Natural killer cell (primary cell): ENCODE data around the gene ADGRG7. TPM values are rescaled to one million over a fixed set of nuclear protein-coding genes. Genes with fewer than 3 reads are reported as not detected.
"Not testable (repeated sequence)": the region's sequence is repeated elsewhere in the genome, so short reads cannot be mapped to it uniquely, and the experiment has no call there.

Experiments used
- ATAC-seq, 3 donors: fragments of 150-1000 bp in 2 of 3; fragments of 200-7000 bp in 1 of 3; cut with Tn5 transposase; 1 replicate in 1 of 3; 2 replicates in 2 of 3; pipeline ENCODE4 v1.10.0; 2021; ENCODE audit warnings: mild to moderate bottlenecking in 2 of 3, moderate library complexity in 2 of 3
- DNase-seq, 2 donors: peaks; one replicate each; pipeline versions ENCODE4 v3.0.0 to v3.0.0-alpha.2; 2013 to 2021; ENCODE audit warnings: mixed read lengths in 1 of 2
- H3K27ac ChIP-seq: one replicate; pipeline ENCODE4 v1.5.1; 2013; ENCODE audit warnings: mild to moderate bottlenecking, low read length
- H3K27me3 ChIP-seq: one replicate; pipeline ENCODE4 v1.6.1; 2013; ENCODE audit warnings: low read length; ENCODE audit not compliant: control insufficient read depth, insufficient read depth
- H3K36me3 ChIP-seq: one replicate; pipeline ENCODE4 v1.6.1; 2013; ENCODE audit warnings: low read length; ENCODE audit not compliant: control insufficient read depth, insufficient read depth
- H3K4me1 ChIP-seq: one replicate; pipeline ENCODE4 v1.6.1; 2013; ENCODE audit warnings: low read length; ENCODE audit not compliant: control insufficient read depth, insufficient read depth
- H3K4me3 ChIP-seq: one replicate; pipeline ENCODE4 v1.5.1; 2013; ENCODE audit warnings: low read length
- H3K9me3 ChIP-seq: one replicate; pipeline ENCODE4 v1.6.1; 2013; ENCODE audit warnings: low read length; ENCODE audit not compliant: control insufficient read depth, insufficient read depth
- H3K27ac Mint-ChIP-seq, 2 donors: one replicate each; pipeline ENCODE4 v1.8.0; 2022; ENCODE audit warnings: mild to moderate bottlenecking in 2 of 2, mixed read lengths in 2 of 2, moderate library complexity in 1 of 2
- H3K27me3 Mint-ChIP-seq, 2 donors: one replicate each; pipeline ENCODE4 v1.8.0; 2022; ENCODE audit warnings: low read depth in 2 of 2, mixed read lengths in 2 of 2
- H3K36me3 Mint-ChIP-seq: one replicate; pipeline ENCODE4 v1.8.0; 2022; ENCODE audit warnings: mixed read lengths
- H3K4me1 Mint-ChIP-seq, 2 donors: one replicate each; pipeline ENCODE4 v1.8.0; 2022; ENCODE audit warnings: mixed read lengths in 2 of 2
- H3K4me3 Mint-ChIP-seq: one replicate; pipeline ENCODE4 v1.8.0; 2022; ENCODE audit warnings: mild to moderate bottlenecking, moderate library complexity, mixed read lengths
- H3K9me3 Mint-ChIP-seq, 2 donors: one replicate each; pipeline ENCODE4 v1.8.0; 2022; ENCODE audit warnings: mixed read lengths in 2 of 2
- CTCF ChIP-seq: fragments of 200-600 bp; IDR thresholded peaks from one replicate; pipeline ENCODE4 v1.8.0; 2022; ENCODE audit warnings: antibody characterized with exemption
- WGBS: methylation state at CpG from one replicate; pipeline ENCODE4 v1.1.7; 2013; ENCODE audit warnings: missing lambda C conversion rate; ENCODE audit not compliant: insufficient coverage; 5-methylcytosine and 5-hydroxymethylcytosine counted together
- intact Hi-C: fragments of 100-400 bp; cut with micrococcal nuclease; formaldehyde crosslinking; loops from one replicate; pipeline ENCODE4 v1.14.2; 2022
- total RNA-seq, 4 donors: library from RNA; stranded (reverse); fragments of 120-200 nt in 1 of 4; gene quantifications; one replicate each; pipeline versions ENCODE4 v1.2.3 to v1.2.4, GENCODE V29; 2013 to 2022

ADGRG7 gene
- total RNA-seq, 3 donors from 2014 or later (not counting 1 experiment from before 2014, with no cell fraction given) = not detected

DNA sequence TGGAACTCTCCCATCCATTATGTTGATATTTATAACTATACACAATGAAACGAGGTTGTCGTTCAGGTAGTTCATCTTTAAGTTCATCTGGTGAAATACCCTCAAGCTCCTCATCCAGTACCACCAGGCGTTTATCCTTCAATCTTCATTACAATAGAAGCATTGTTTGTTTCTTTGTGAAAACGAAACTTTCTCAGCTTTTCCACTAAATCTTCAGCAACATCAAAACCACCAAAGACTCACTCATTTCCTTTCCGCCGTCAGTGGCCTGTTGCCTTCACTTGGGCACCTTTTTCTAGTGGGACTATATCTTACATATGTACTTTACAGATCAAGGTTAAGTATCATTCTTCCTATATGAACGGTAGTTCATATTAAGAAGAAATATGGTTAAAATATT lies 55.8 kb downstream of the ADGRG7 start:
- TF ChIP-seq CTCF = no peak
- peak in 1 of 2 donors; percentile 41 for DNase-seq
- Histone ChIP-seq H3K36me3 (no peaks in the 10 kb centered on the region), H3K4me1 (no peaks in the 10 kb centered on the region), H3K9me3 (peaks cover 3% of the 10 kb centered on the region), H3K4me3 (no peak overlapping the region), H3K27ac (no peak overlapping the region), H3K27me3 (no peaks in the 10 kb centered on the region)
- 6% methylated on average over 6 of the region's 7 CpGs for WGBS
- Mint-ChIP-seq H3K4me1 (peaks cover 8 to 9% of the 10 kb centered on the region in 2 donors), H3K4me3 (peak overlapping the region; percentile 47), H3K36me3 (no peaks in the 10 kb centered on the region), H3K27ac (peak overlapping the region; percentile 45 to 64), H3K9me3 (peaks cover 0 to 2% of the 10 kb centered on the region in 2 donors), H3K27me3 (no peaks in the 10 kb centered on the region)
- peak; percentile 15 to 48 (median 26) for ATAC-seq
- intact Hi-C loops = no loop called here

DNA sequence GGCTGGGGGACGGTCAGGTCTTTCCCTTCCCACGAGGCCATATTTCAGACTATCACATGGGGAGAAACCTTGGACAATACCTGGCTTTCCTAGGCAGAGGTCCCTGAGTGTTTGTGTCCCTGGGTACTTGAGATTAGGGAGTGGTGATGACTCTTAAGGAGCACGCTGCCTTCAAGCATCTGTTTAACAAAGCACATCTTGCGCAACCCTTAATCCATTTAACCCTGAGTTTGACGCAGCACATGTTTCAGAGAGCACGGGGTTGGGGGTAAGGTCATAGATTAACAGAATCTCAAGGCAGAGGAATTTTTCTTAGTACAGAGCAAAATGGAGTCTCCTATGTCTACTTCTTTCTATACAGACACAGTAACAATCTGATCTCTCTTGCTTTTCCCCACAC lies 57.3 kb downstream of the ADGRG7 start:
- H3K9me3 ChIP-seq, H3K4me3 ChIP-seq, H3K27ac ChIP-seq, H3K4me1 ChIP-seq, intact Hi-C loops, H3K27me3 ChIP-seq, H3K36me3 ChIP-seq, H3K4me1 Mint-ChIP-seq, H3K27ac Mint-ChIP-seq, DNase-seq, H3K4me3 Mint-ChIP-seq, H3K36me3 Mint-ChIP-seq, H3K9me3 Mint-ChIP-seq, ATAC-seq, H3K27me3 Mint-ChIP-seq: not testable (repeated sequence)
- 90% methylated on average over 2 of the region's 6 CpGs for WGBS

DNA sequence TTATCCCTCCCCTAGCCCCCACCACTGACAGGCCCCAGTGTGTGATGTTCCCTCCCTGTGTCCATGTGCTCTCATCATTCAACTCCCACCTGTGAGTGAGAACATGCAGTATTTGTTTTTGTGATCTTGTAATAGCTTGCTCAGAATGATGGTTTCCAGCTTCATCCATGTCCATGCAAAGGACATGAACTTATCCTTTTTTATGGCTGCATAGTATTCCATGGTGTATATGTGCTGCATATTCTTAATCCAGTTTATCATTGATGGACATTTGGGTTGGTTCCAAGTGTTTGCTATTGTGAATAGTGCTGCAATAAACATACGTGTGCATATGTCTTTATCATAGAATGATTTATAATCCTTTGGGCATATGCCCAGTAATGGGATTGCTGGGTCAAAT lies 57.9 kb downstream of the ADGRG7 start:
- H3K9me3 Mint-ChIP-seq, H3K36me3 Mint-ChIP-seq, H3K4me3 ChIP-seq, DNase-seq, H3K27me3 ChIP-seq, H3K4me1 Mint-ChIP-seq, H3K4me1 ChIP-seq, intact Hi-C loops, H3K27ac ChIP-seq, H3K4me3 Mint-ChIP-seq, ATAC-seq, H3K27me3 Mint-ChIP-seq, H3K9me3 ChIP-seq, H3K36me3 ChIP-seq, H3K27ac Mint-ChIP-seq: not testable (repeated sequence)
- whole genome bisulfite sequencing = 100% methylated on average over 1 of the region's 1 CpG

DNA sequence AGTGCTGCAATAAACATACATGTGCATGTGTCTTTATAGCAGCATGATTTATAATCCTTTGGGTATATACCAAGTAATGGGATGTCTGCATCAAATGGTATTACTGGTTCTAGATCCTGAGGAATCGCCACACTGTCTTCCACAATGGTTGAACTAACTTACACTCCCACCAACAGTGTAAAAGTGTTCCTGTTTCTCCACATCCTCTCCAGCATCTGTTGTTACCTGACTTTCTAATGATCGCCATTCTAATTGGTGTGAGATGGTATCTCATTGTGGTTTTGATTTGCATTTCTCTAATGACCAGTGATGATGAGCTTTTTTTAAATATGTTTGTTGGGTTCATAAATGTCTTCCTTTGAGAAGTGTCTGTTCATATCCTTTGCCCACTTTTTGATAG lies 61.6 kb downstream of the ADGRG7 start:
- H3K27ac Mint-ChIP-seq, DNase-seq, H3K36me3 Mint-ChIP-seq, H3K27ac ChIP-seq, H3K4me1 ChIP-seq, H3K27me3 ChIP-seq, H3K9me3 Mint-ChIP-seq, H3K4me3 Mint-ChIP-seq, intact Hi-C loops, H3K36me3 ChIP-seq, H3K9me3 ChIP-seq, H3K4me1 Mint-ChIP-seq, ATAC-seq, H3K4me3 ChIP-seq: not testable (repeated sequence)
- 100% methylated on average over 1 of the region's 2 CpGs for WGBS
- H3K27me3 Mint-ChIP-seq = peaks cover 9 to 11% of the 10 kb centered on the region in 2 donors

DNA sequence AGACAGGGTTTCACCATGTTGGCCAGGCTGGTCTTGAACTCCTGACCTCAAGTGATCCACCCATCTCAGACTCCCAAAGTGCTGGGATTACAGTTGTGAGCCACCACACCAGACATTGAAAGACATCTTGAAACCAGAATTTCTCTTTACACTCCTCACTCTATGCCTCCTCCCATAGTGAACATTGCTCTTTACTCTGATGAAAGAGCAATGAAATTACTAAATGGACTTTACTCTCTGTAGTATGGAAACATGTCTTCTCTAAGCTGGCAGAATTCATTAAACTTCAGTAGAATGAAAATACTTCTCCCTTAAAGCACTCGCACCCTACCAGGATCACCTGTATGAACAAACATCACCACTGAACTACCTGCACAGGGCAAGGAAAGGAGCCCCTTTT lies 72.1 kb downstream of the ADGRG7 start:
- 87% methylated on average over 1 of the region's 1 CpG for WGBS
- no peak overlapping the region for H3K27ac Mint-ChIP-seq
- H3K4me3 ChIP-seq = no peak overlapping the region
- H3K36me3 ChIP-seq = no peaks in the 10 kb centered on the region
- H3K9me3 ChIP-seq = no peaks in the 10 kb centered on the region
- no peak for DNase-seq
- no peak overlapping the region for H3K27ac ChIP-seq
- H3K36me3 Mint-ChIP-seq = no peaks in the 10 kb centered on the region
- H3K27me3 ChIP-seq = no peaks in the 10 kb centered on the region
- H3K4me1 Mint-ChIP-seq = no peaks in the 10 kb centered on the region
- no peak overlapping the region for H3K4me3 Mint-ChIP-seq
- intact Hi-C loops = no loop called here
- no peak for TF ChIP-seq CTCF
- no peaks in the 10 kb centered on the region for H3K4me1 ChIP-seq
- peaks cover 4 to 24% of the 10 kb centered on the region in 2 donors for H3K27me3 Mint-ChIP-seq
- no peaks in the 10 kb centered on the region for H3K9me3 Mint-ChIP-seq
- ATAC-seq = no peak
